NCI-H345 (cell line): ENCODE data around the gene TMEM50A.
"Not testable (repeated sequence)": the region's sequence is repeated elsewhere in the genome, so short reads cannot be mapped to it uniquely, and the experiment has no call there.

ENCODE experiments used
- DNase-seq: peaks from one replicate; lab custom pipeline; 2025; lab: John Stamatoyannopoulos, UW

The TMEM50A gene

DNA sequence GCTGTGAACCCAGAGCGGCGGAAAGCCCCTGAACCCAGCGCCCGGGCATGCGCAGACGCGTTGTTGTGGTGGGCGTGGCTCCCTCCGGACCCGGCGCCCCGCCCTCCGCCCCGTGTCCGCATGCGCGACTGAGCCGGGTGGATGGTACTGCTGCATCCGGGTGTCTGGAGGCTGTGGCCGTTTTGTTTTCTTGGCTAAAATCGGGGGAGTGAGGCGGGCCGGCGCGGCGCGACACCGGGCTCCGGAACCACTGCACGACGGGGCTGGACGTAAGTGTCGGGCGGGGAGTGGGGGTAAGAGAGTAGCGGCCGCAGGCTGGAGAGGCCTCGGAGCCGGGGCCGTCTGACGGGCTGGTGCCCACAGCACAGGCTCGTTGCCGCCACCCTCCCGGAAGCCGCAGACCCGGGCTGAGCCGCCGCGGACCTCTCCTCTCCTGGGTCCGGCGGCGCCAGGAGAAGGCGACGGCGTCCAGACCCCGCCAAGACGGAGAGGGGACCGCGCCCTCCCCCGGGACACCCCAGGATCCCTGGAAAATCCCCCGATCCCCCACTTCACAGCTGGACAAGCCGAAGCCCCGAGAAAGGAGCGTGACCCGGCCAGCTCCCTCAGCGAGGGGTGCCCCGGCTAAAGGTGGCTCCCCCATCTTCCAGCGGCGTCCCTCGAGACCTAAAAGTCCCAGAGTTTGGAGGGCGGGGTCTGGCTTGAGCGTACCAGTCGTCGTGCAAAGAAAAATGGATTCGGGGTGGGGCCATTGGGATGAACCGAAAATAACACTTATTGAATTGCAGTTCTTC, at the start of gene TMEM50A:
TMEM50A (plus strand) TSS at position 147 of the 794 bp plus-strand sequence. CDS start 2,153 bp downstream, outside the sequence.
- DNase-seq = peak; percentile 85

DNA sequence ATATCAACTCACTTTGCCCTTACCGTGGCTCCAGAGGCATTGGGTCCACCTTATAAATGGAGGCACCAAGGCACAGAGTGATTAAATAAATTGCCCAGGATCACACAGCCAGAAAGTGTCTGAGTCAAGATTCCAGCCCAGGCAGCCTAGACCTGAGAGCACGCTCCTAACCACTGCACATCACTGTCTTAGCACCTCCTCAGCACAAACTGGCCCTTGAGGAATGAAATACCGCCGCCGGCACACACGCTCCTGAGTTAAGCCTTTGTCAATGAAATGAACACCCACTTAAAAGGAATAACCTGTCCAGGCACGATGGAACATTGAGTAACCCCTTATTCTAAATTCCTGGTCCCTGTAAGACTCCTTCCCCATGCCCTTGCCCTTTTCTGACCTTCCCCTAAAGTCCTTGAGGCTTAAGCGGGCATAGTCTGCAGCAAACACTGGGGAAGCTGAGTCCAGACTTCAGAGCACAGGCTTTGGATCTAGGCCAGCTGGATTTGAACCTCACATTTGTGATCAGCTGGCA, 49.5 kb upstream of the TMEM50A start:
- not testable (repeated sequence) for DNase-seq

DNA sequence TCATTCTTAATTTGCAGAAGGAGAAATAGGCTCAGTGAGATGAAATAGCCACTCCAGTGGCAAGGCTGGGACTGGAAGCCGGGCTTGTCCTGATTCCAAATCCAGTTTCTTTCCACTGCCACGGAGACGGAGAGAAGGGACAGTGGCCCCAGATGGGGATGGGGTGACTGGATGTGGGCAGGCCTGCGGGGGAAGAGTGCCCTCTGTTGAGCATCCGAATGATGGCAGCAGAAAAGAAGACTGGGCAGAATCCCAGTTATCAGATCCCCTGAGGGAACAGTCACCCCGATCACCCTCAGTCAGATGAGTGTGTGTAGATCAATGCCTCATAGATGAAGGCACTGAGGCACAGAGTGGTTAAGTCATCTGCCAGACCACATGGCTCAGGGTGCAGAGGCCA, 48.1 kb upstream of the TMEM50A start:
- not testable (repeated sequence) for DNase-seq

DNA sequence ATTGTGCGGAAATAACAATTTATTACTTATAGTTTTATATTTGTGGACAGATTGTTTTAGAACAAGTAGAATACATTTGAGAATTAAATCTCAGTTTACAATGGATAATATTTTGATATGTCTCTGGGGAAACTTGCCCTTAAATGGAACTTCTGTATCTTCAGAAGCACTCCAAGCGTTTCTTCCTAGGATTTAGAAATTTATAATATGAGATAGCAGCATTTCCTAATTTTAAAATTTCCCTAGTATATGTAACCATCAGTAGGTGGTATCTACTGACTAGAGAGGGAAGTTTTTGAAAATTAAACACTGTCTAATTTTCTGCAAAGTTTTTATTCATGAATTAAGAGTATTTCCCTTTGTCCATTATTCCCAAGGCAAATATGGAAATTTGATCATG, 44.7 kb upstream of the TMEM50A start:
- DNase-seq = not testable (repeated sequence)

DNA sequence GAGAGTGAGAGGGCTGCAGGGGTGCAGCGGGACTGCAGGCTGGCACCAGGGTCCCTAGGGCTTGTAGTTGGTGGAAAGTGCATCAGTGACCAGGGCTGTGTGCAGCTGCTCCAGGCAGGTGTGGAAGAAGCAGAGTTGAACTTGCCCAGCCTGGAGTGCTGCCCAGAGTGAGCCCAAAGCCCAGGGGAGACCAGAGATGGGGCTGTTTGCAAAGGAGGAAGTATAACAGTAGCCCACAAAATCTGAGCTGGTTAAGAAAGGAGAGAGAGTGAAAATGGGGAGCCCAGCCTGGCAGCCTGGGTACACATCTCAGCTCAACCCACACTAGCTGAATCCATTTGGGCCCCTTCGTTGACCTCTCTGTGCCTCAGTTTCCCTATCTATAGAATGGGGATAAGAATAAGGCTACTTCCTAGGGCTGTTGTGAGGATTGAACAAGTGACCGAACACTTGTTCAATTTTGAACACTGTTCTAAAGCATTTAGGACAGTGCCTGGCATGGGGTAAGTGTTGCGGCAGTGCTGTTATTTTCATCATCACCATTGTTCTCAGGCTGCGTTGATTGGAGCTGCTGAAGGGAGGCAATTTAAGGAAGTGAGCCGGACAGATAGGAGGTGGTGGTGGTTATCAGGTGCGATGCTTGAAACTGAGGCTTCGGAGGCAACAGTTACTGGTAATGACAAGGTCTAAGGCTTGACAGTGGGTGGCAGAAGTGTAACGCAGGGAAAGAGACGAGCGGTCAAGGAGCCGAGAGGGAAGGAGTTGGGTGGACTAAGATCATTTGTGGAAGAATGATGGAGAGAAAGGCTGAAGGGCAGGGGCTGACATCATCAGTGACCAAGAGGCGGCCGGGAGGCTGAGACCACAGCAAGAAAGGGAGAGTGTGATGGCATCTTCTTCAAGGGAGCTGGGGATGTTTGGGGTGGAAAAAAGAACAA, 43.0 kb upstream of the TMEM50A start:
- not testable (repeated sequence) for DNase-seq

DNA sequence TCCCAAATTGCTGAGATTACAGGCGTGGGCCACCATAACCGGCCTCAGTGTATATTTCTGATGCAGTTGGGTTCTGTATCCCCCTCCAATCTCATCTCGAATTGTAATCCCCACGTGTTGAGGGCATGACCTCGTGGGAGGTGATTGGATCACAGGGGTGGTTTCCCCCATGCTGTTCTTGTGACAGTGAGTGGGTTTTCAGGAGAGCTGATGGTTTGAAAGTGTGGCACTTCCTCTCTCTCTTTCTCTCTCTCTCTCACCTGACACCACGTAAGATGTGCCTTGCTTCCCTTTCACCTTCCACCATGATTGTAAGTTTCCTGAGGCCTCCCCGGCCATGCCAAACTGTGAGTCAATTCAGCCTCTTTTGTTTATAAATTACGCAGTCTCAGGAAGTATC, 41.6 kb upstream of the TMEM50A start:
- not testable (repeated sequence) for DNase-seq

DNA sequence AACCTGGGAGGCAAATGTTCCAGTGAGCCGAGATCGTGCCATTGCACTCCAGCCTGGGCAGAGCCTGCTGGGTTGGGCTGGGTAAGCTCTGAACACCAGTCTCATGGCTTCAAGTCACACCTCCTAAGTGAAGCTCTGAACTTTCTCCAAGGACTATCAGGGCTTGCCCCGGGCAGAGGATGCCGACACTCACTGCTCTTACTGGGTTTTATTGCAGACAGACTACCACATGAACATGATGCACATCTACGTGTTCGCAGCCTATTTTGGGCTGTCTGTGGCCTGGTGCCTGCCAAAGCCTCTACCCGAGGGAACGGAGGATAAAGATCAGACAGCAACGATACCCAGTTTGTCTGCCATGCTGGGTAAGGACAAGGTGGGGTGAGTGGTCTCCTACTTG, 37.4 kb upstream of the TMEM50A start:
- not testable (repeated sequence) for DNase-seq

- DNase-seq = not testable (repeated sequence)
Observed at GRCh38 chr1:25302330-25302729, 35.8 kb upstream of the TMEM50A start.

GRCh38 chr1:25304936-25305335, 33.2 kb upstream of the TMEM50A start:
- DNase-seq = not testable (repeated sequence)

DNA sequence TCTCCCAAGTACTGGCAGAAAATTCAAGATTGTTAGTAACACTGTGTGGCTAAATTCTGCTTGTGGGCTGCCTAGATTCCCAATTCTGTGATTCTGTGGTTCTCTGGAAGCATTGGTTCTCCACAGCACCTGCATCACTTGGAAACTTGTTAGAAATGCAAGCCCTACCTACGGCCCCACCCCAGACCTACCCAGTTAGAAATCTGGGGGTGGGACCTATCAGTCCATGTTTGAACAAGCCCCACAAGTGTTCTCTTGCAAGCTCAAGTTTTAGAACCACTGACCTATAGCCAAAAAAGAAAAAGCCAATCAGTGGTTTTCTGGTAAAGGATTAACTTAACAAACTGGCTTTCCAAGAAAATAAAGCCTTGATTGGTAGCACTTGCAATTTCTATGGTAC, 30.0 kb upstream of the TMEM50A start:
- not testable (repeated sequence) for DNase-seq

GRCh38 chr1:25309085-25309484, 29.0 kb upstream of the TMEM50A start:
- not testable (repeated sequence) for DNase-seq

GRCh38 chr1:25309486-25309885, 28.6 kb upstream of the TMEM50A start:
- not testable (repeated sequence) for DNase-seq

DNA sequence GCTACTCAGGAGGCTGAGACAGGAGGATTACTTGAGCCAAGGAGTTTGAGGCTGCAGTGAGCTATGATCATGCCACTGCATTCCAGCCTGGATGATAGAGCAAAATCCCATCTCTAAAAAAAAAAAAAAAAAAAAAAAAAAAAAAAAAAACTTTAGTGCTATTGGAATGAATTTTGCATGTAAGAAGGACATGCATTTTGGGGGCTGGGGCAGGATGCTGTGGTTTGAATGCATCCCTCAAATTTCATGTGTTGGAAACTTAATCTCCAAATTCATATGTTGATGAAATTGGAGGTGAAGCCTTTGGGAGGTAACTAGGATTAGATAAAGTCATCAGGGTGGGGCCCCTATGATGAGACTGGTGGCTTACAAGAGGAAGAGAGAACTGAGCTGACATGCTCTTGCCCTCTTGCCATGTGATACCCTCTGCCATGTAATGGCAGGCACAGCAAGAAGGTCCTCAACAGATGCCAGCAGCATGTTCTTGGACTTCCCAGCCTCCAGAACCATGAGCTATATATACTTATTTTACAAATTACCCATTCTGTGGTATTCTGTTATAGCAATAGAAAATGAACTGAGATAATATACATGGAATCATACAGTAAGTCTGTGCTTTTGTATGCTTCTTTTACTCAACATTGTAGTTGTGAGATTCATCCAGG, 25.2 kb upstream of the TMEM50A start:
- not testable (repeated sequence) for DNase-seq

GRCh38 chr1:25320314-25320938, 17.7 kb upstream of the TMEM50A start:
- not testable (repeated sequence) for DNase-seq

DNA sequence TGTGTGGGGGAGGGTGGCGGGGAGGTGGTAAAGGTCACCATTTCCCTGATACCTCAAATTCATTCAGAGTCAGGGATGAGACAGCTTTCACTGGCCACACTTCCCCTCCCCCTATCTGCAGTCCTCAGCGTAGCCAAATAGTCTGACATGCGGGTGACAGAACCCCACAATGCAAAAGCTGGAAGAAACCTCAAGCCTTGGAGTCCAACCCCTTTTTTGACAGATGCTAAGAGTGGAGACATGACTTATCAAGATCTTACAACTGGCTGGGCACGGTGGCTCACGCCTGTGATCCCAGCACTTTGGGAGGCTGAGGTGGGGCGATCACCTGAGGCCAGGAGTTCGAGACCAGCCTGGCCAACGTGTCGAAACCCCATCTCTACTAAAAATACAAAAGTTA, 16.0 kb upstream of the TMEM50A start:
- not testable (repeated sequence) for DNase-seq

GRCh38 chr1:25324407-25324806, 13.7 kb upstream of the TMEM50A start:
- not testable (repeated sequence) for DNase-seq

DNA sequence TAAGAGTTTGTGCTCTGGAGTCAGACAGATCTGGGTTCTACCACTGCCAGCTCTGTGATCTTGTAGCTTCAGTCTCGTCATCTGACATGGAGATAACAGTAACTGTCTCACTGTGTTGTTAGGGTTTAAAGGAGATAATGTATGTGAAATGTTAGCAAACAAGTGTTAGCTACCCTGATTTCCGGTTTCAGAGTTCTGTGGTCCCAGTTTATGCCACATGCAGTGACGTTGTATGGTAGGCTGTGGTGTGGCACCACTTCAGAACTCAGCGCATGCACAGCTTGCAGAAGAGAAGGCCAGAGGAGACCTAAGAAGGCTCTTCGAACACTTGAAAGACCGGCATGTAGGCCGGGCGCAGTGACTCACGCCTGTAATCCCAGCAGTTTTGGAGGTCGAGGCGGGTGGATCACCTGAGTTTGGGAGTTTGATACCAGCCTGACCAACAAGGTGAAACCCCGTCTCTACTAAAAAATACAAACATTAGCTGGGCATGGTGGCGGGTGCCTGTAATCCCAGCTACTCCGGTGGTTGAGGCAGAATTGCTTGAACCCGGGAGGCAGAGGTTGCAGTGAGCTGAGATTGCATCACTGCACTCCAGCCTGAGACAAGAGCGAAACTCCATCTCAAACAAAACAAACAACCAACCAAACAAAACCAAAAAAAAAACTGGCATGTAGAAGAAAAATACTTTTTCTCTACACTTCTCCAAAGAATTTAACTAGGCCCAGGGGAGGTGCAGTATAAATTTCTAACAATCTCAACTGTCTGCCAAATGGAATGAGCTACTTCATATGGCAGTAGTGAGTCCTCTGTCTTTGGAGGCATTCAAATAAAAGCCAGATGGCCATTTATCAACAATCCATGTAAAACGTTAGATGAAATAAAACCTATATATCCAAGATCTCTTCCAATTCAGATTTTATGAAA, 10.0 kb upstream of the TMEM50A start:
- not testable (repeated sequence) for DNase-seq

DNA sequence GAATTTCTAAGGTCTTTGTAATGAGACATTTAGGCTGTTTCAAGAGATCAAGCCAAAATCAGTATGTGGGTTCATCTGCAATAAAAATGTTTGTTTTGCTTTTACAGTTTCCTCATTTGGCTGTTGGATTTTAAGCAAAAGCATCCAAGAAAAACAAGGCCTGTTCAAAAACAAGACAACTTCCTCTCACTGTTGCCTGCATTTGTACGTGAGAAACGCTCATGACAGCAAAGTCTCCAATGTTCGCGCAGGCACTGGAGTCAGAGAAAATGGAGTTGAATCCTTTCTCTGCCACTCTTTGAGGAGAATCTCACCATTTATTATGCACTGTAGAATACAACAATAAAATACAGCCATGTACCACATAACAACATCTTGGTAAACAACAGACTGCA, 9.3 kb upstream of the TMEM50A start:
- not testable (repeated sequence) for DNase-seq

GRCh38 chr1:25329336-25329735, 8.8 kb upstream of the TMEM50A start:
- not testable (repeated sequence) for DNase-seq

DNA sequence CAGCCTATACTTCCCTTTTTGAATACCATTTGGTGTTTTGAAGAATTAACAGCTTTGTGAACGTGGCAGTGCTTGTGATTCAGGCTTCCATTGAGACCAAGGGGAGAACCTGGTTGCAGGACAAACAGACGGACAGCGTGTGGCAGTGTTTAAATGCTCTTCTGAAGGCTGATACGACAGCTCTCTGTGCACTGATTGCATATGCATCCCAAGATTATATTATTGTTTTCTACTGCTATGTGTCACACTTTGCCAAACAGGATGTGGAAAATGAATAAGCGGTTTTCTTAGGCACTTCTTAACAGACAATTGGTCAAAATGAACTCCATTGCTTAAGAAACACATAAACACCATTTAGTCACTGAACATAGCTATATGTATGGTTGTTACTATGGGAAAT, 8.2 kb upstream of the TMEM50A start:
- DNase-seq = not testable (repeated sequence)
